Panc1 (cell line): ENCODE data around the gene MTHFD2L. TPM values are rescaled to one million over a fixed set of nuclear protein-coding genes. Genes with fewer than 3 reads are reported as not detected.

ENCODE experiments used
- ATAC-seq: fragments of 200-7000 bp; cut with Tn5 transposase; 2 replicates; pipeline ENCODE4 v1.9.1; 2020; ENCODE audit warnings: mild to moderate bottlenecking, moderate library complexity
- BruUV-seq: library from RNA; stranded (reverse); fragments of 400-500 nt; replicated peaks from 2 replicates; lab custom pipeline; 2021; lab: Mats Ljungman, UMichigan
- CTCF ChIA-PET: fragments of 300-600 bp; sonication (Branson Sonifier 250); formaldehyde crosslinking; loops from one replicate; lab custom pipeline; 2022; ENCODE audit warnings: antibody characterized with exemption; lab: Charles Lee
- POLR2A ChIA-PET: fragments of 300-600 bp; sonication (Branson Sonifier 250); formaldehyde crosslinking; loops from one replicate; lab custom pipeline; 2022; ENCODE audit warnings: antibody characterized with exemption; lab: Charles Lee
- DNase-seq: peaks from one replicate; pipeline ENCODE4 v3.0.0-alpha.2; 2010; ENCODE audit warnings: low read depth, low spot score
- H3K27ac ChIP-seq: 2 replicates; pipeline ENCODE4 v1.5.1; 2011; ENCODE audit warnings: mild to moderate bottlenecking, low read length, inconsistent platforms
- H3K27me3 ChIP-seq: fragments of 200-500 bp; sonication (Bioruptor generic); 2 replicates; pipeline ENCODE4 v1.6.0; 2014; ENCODE audit warnings: low read length, inconsistent platforms; ENCODE audit not compliant: control insufficient read depth, insufficient read depth
- H3K36me3 ChIP-seq: fragments of 200-500 bp; sonication (Bioruptor generic); 2 replicates; pipeline ENCODE4 v1.5.1; 2014; ENCODE audit warnings: inconsistent platforms, mild to moderate bottlenecking, low read length, moderate library complexity; ENCODE audit not compliant: control insufficient read depth, insufficient read depth
- H3K4me1 ChIP-seq: 2 replicates; pipeline ENCODE4 v1.5.1; 2011; ENCODE audit warnings: inconsistent platforms, mild to moderate bottlenecking, low read length, moderate library complexity; ENCODE audit not compliant: control insufficient read depth, insufficient read depth
- H3K4me3 ChIP-seq, 2 experiments: 2 replicates each; pipeline ENCODE4 v1.5.1; 2011 to 2012; ENCODE audit warnings: low read depth in 2 of 2, low read length in 2 of 2, mild to moderate bottlenecking in 2 of 2, inconsistent platforms in 1 of 2, moderate library complexity in 1 of 2
- H3K9me3 ChIP-seq: fragments of 200-500 bp; sonication (Bioruptor generic); 2 replicates; pipeline ENCODE4 v1.5.1; 2014; ENCODE audit warnings: low read depth, mild to moderate bottlenecking, inconsistent platforms, low read length, moderate library complexity; ENCODE audit not compliant: control insufficient read depth, insufficient read depth
- POLR2AphosphoS5 ChIP-seq: IDR thresholded peaks from 2 replicates; pipeline ENCODE4 v1.6.1; 2012; ENCODE audit warnings: mild to moderate bottlenecking, low read depth, low read length, moderate library complexity
- REST ChIP-seq, 2 experiments: IDR thresholded peaks; 2 replicates each; pipeline ENCODE4 v1.6.1; 2011 to 2012; ENCODE audit warnings: low read depth in 2 of 2, control low read depth in 1 of 2, low read length in 1 of 2, mild to moderate bottlenecking in 1 of 2, moderate library complexity in 1 of 2; ENCODE audit not compliant: insufficient read depth in 1 of 2
- SIN3A ChIP-seq: IDR thresholded peaks from 2 replicates; pipeline ENCODE4 v1.6.1; 2012; ENCODE audit warnings: low read depth, mild to moderate bottlenecking, low read length, moderate library complexity, borderline replicate concordance; ENCODE audit not compliant: insufficient read depth
- TCF7L2 ChIP-seq: IDR thresholded peaks from 2 replicates; pipeline ENCODE4 v1.6.1; 2011; ENCODE audit warnings: mild to moderate bottlenecking, low read depth, low read length, inconsistent platforms
- in situ Hi-C: cut with HindIII; loops from 2 replicates; pipeline ENCODE4 v1.10.0; 2016; ENCODE audit warnings: low sequenced_read_pairs, low pct_unique_long_range_greater_than_20kb
- intact Hi-C: fragments of 100-400 bp; cut with micrococcal nuclease; formaldehyde crosslinking; loops from one replicate; pipeline ENCODE4 v1.10.0; 2022; ENCODE audit not compliant: unreplicated experiment
- total RNA-seq: library from RNA; stranded (reverse); gene quantifications from one replicate; pipeline ENCODE4 v1.2.1, GENCODE V29; 2021; ENCODE audit not compliant: unreplicated experiment
- TF ChIP-seq, protein P1 (sequence below): fragments of 450-650 bp; IDR thresholded peaks from 2 replicates; pipeline ENCODE4 v1.5.1; 2017; ENCODE audit warnings: mild to moderate bottlenecking

MTHFD2L gene
- total RNA-seq, 1 experiment from 2014 or later: 6.6 TPM

DNA sequence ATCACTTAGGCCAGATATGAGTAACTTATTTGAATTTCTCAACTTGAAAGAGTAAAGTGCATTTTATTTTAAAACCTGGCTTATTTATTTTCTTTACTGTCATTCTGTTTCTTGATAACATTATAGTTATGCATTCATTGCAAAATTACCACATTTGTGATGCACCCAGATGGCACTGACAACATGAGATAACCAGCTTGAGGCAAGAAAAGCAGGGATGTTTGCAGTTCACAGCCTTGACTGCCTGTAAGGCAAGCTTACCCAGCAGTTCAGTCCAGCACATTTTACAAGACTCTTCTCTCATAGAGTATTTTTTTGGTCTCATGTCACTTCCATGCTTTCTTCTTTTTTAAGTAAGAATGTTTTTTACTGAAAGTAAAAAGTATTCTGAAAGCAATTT lies 125.0 kb downstream of the MTHFD2L start:
- intact Hi-C loops (no loop called here), in situ Hi-C loops (no loop called here)
- TF ChIP-seq REST (IDR thresholded peaks at IDR 0.05; ENCODE audit: insufficient read depth in 1 of 2, low read depth in 2 of 2, low read length in 1 of 2) (no peak), TCF7L2 (no peak), POLR2AphosphoS5 (no peak), SIN3A (no peak)
- TF ChIP-seq, protein P1, sequence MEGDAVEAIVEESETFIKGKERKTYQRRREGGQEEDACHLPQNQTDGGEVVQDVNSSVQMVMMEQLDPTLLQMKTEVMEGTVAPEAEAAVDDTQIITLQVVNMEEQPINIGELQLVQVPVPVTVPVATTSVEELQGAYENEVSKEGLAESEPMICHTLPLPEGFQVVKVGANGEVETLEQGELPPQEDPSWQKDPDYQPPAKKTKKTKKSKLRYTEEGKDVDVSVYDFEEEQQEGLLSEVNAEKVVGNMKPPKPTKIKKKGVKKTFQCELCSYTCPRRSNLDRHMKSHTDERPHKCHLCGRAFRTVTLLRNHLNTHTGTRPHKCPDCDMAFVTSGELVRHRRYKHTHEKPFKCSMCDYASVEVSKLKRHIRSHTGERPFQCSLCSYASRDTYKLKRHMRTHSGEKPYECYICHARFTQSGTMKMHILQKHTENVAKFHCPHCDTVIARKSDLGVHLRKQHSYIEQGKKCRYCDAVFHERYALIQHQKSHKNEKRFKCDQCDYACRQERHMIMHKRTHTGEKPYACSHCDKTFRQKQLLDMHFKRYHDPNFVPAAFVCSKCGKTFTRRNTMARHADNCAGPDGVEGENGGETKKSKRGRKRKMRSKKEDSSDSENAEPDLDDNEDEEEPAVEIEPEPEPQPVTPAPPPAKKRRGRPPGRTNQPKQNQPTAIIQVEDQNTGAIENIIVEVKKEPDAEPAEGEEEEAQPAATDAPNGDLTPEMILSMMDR: no peak
- no peak overlapping the region for H3K27ac ChIP-seq
- no peaks in the 10 kb centered on the region for H3K27me3 ChIP-seq
- no TSS peak for BruUV-seq
- no peaks in the 10 kb centered on the region for H3K9me3 ChIP-seq
- no peak for ATAC-seq
- ChIA-PET CTCF (no interaction called here), POLR2A (no interaction called here)
- H3K36me3 ChIP-seq: no peaks in the 10 kb centered on the region
- DNase-seq: no peak
- no peak overlapping the region for H3K4me3 ChIP-seq
- H3K4me1 ChIP-seq: peaks cover 2% of the 10 kb centered on the region; the same call in 1 of the 2 replicates

- H3K27me3 ChIP-seq: no peaks in the 10 kb centered on the region
- no peak overlapping the region; a peak in 1 of 4 replicates for H3K4me3 ChIP-seq
- no TSS peak for BruUV-seq
- ATAC-seq: peak; percentile 58; the same call in 1 of the 2 replicates
- no peaks in the 10 kb centered on the region for H3K36me3 ChIP-seq
- in situ Hi-C loops (no loop called here), intact Hi-C loops (no loop called here)
- DNase-seq: no peak
- no peak overlapping the region for H3K27ac ChIP-seq
- no peak for TF ChIP-seq SIN3A
- TF ChIP-seq TCF7L2: no peak
- TF ChIP-seq, protein P1: no peak
- TF ChIP-seq REST (IDR thresholded peaks at IDR 0.05; ENCODE audit: insufficient read depth in 1 of 2, low read depth in 2 of 2, low read length in 1 of 2): no peak
- no peak for TF ChIP-seq POLR2AphosphoS5
- CTCF ChIA-PET: no interaction called here
- POLR2A ChIA-PET: no interaction called here
- no peaks in the 10 kb centered on the region for H3K9me3 ChIP-seq
- H3K4me1 ChIP-seq: peaks cover 2% of the 10 kb centered on the region; the same call in 1 of the 2 replicates
Observed at GRCh38 chr4:74283614-74284013, 125.7 kb downstream of the MTHFD2L start.
